A549 (cell line): ENCODE data around the gene NSUN6. TPM values are rescaled to one million over a fixed set of nuclear protein-coding genes. Genes with fewer than 3 reads are reported as not detected.

Experiments
- ATAC-seq, 2 experiments: fragments of 200-7000 bp in 1 of 2; fragments of >200 bp in 1 of 2; cut with Nextera tagmentation in 1 of 2; cut with Tn5 transposase in 1 of 2; 3 replicates each; pipeline versions ENCODE4 v1.8.0 to v1.9.1; 2018 to 2020; ENCODE audit warnings: mild to moderate bottlenecking in 1 of 2, moderate library complexity in 1 of 2
- CTCF ChIA-PET: fragments of 300-600 bp; sonication (Branson Sonifier 250); formaldehyde crosslinking; extraction: SDS; loops from one replicate; lab custom pipeline; 2021; ENCODE audit warnings: antibody characterized with exemption, inconsistent platforms; lab: Yijun Ruan, JAX
- POLR2A ChIA-PET: fragments of 350-600 bp; formaldehyde crosslinking; extraction: SDS; loops from one replicate; lab custom pipeline; 2021; ENCODE audit warnings: antibody characterized with exemption, inconsistent platforms; lab: Yijun Ruan, JAX
- DNase-seq, 2 experiments: peaks; one replicate each; pipeline versions ENCODE4 v3.0.0 to v3.0.0-alpha.2; 2011 to 2016; ENCODE audit warnings: low read depth in 1 of 2, low spot score in 1 of 2
- FAIRE-seq: peaks from 2 replicates; lab custom pipeline; 2011; peaks lifted over from hg19 to GRCh38; lab: Jason Lieb, UNC
- H3K27ac ChIP-seq, 2 experiments: fragments of >200 bp; sonication (Bioruptor Twin); formaldehyde crosslinking; 3 replicates each; pipeline ENCODE4 v1.5.1; 2016 to 2017
- H3K4me1 ChIP-seq: fragments of >200 bp; sonication (Bioruptor Twin); formaldehyde crosslinking; 3 replicates; pipeline ENCODE4 v1.6.1; 2016
- H3K4me2 ChIP-seq: fragments of >200 bp; sonication (Bioruptor Twin); formaldehyde crosslinking; 3 replicates; pipeline ENCODE4 v1.6.1; 2016
- H3K4me3 ChIP-seq: fragments of >200 bp; sonication (Bioruptor Twin); formaldehyde crosslinking; 3 replicates; pipeline ENCODE4 v1.5.1; 2016
- H3K9me3 ChIP-seq: fragments of >200 bp; sonication (Bioruptor Twin); formaldehyde crosslinking; 3 replicates; pipeline ENCODE4 v1.6.1; 2016
- ATOH8 ChIP-seq: fragments of 250-450 bp; sonication (Bioruptor Pico); IDR thresholded peaks from 2 replicates; pipeline ENCODE4 v1.5.0; 2020; ENCODE audit warnings: low read depth, mild to moderate bottlenecking, moderate library complexity
- CBX2 ChIP-seq: fragments of 200-600 bp; sonication (generic); IDR thresholded peaks from 2 replicates; pipeline ENCODE4 v1.6.1; 2016; ENCODE audit warnings: low read depth, mild to moderate bottlenecking, borderline replicate concordance
- CBX8 ChIP-seq: fragments of 200-600 bp; sonication (generic); IDR thresholded peaks from 2 replicates; pipeline ENCODE4 v1.6.1; 2016
- CEBPB ChIP-seq, 2 experiments: fragments of >200 bp in 1 of 2; sonication (Bioruptor Twin) in 1 of 2; formaldehyde crosslinking in 1 of 2; IDR thresholded peaks; 2 replicates each; pipeline ENCODE4 v1.6.1; 2012 to 2016
- EHF ChIP-seq: fragments of 250-450 bp; sonication (Bioruptor Pico); IDR thresholded peaks from 2 replicates; pipeline ENCODE4 v1.5.0; 2020; ENCODE audit warnings: mild to moderate bottlenecking
- EHMT2 ChIP-seq: fragments of 200-600 bp; sonication (generic); IDR thresholded peaks from 2 replicates; pipeline ENCODE4 v1.6.1; 2016; ENCODE audit warnings: antibody characterized with exemption, low read depth, mild to moderate bottlenecking, moderate library complexity
- ELK1 ChIP-seq: fragments of 150-350 bp; IDR thresholded peaks from 2 replicates; pipeline ENCODE4 v1.6.1; 2014; ENCODE audit warnings: low read depth, mild to moderate bottlenecking, low read length
- EP300 ChIP-seq, 2 experiments: fragments of >200 bp; sonication (Bioruptor Twin); formaldehyde crosslinking; IDR thresholded peaks; 2 replicates in 1 of 2; 3 replicates in 1 of 2; pipeline ENCODE4 v1.6.1; 2016 to 2017
- ESRRA ChIP-seq: fragments of 150-350 bp; IDR thresholded peaks from 2 replicates; pipeline ENCODE4 v1.6.1; 2014; ENCODE audit warnings: mild to moderate bottlenecking, low read length, borderline replicate concordance
- HDAC2 ChIP-seq: fragments of 200-600 bp; sonication (generic); IDR thresholded peaks from 2 replicates; pipeline ENCODE4 v1.6.1; 2016
- HOXB5 ChIP-seq: fragments of 250-450 bp; sonication (Bioruptor Pico); IDR thresholded peaks from 2 replicates; pipeline ENCODE4 v1.5.0; 2020; ENCODE audit warnings: mild to moderate bottlenecking, moderate library complexity
- NFE2L2 ChIP-seq: fragments of 150-350 bp; conservative IDR thresholded peaks from 2 replicates; pipeline ENCODE4 v1.6.1; 2014; ENCODE audit warnings: low read length
- NR3C1 ChIP-seq: fragments of >200 bp; sonication (Bioruptor Twin); formaldehyde crosslinking; IDR thresholded peaks from 3 replicates; pipeline ENCODE4 v1.6.1; 2017
- PHF8 ChIP-seq: fragments of 200-600 bp; sonication (generic); IDR thresholded peaks from 2 replicates; pipeline ENCODE4 v1.6.1; 2016; ENCODE audit warnings: low read depth, mild to moderate bottlenecking, antibody characterized with exemption, moderate library complexity, borderline replicate concordance
- POLR2A ChIP-seq: IDR thresholded peaks from 2 replicates; pipeline ENCODE4 v1.6.1; 2012; ENCODE audit warnings: mild to moderate bottlenecking, low read length
- POLR2AphosphoS2 ChIP-seq: conservative IDR thresholded peaks from 2 replicates; pipeline ENCODE4 v1.6.1; 2012; ENCODE audit warnings: low read length, improper control_type of control experiment, inconsistent platforms
- RAD21 ChIP-seq, 2 experiments: fragments of >200 bp in 1 of 2; sonication (Bioruptor Twin) in 1 of 2; formaldehyde crosslinking in 1 of 2; IDR thresholded peaks in 1 of 2; conservative IDR thresholded peaks in 1 of 2; 2 replicates in 1 of 2; 3 replicates in 1 of 2; pipeline ENCODE4 v1.6.1; 2012 to 2018; ENCODE audit warnings: inconsistent platforms in 1 of 2
- RARB ChIP-seq: fragments of 250-450 bp; sonication (Bioruptor Pico); IDR thresholded peaks from 2 replicates; pipeline ENCODE4 v1.8.0; 2021; ENCODE audit warnings: mild to moderate bottlenecking, moderate library complexity
- RCOR1 ChIP-seq: fragments of 150-350 bp; IDR thresholded peaks from 2 replicates; pipeline ENCODE4 v1.6.1; 2014; ENCODE audit warnings: antibody characterized with exemption, low read length, low read depth
- REST ChIP-seq: fragments of 200-600 bp; sonication (generic); IDR thresholded peaks from 2 replicates; pipeline ENCODE4 v1.6.1; 2016; ENCODE audit warnings: antibody characterized with exemption, mild to moderate bottlenecking, moderate library complexity
- RNF2 ChIP-seq: fragments of 200-600 bp; sonication (generic); IDR thresholded peaks from 2 replicates; pipeline ENCODE4 v1.6.1; 2016; ENCODE audit warnings: low read depth, mild to moderate bottlenecking, antibody characterized with exemption, moderate library complexity, borderline replicate concordance
- SMC3 ChIP-seq: fragments of >200 bp; sonication (Bioruptor Twin); formaldehyde crosslinking; IDR thresholded peaks from 3 replicates; pipeline ENCODE4 v1.6.1; 2018; ENCODE audit warnings: inconsistent platforms
- SREBF2 ChIP-seq: fragments of 450-650 bp; IDR thresholded peaks from 2 replicates; pipeline ENCODE4 v1.6.1; 2014; ENCODE audit warnings: mild to moderate bottlenecking, moderate library complexity
- TFCP2L1 ChIP-seq: fragments of 250-450 bp; sonication (Bioruptor Pico); IDR thresholded peaks from 2 replicates; pipeline ENCODE4 v1.5.0; 2021; ENCODE audit warnings: mild to moderate bottlenecking
- ZC3H11A ChIP-seq: fragments of 450-650 bp; IDR thresholded peaks from 2 replicates; pipeline ENCODE4 v1.6.1; 2014; ENCODE audit warnings: antibody characterized with exemption, mild to moderate bottlenecking
- ZNF302 ChIP-seq: fragments of 250-450 bp; sonication (Bioruptor Pico); IDR thresholded peaks from 2 replicates; pipeline ENCODE4 v1.9.0; 2021; ENCODE audit warnings: inconsistent platforms, mild to moderate bottlenecking, moderate library complexity
- ZSCAN20 ChIP-seq: fragments of 250-450 bp; sonication (Bioruptor Pico); IDR thresholded peaks from 2 replicates; pipeline ENCODE4 v1.8.0; 2022; ENCODE audit warnings: mild to moderate bottlenecking, moderate library complexity
- WGBS: methylation state at CpG from one replicate; pipeline ENCODE4 v1.1.6; 2017; ENCODE audit errors: missing lambda C conversion rate; 5-methylcytosine and 5-hydroxymethylcytosine counted together
- polyA plus RNA-seq, 4 experiments: library from polyadenylated mRNA; depleted of rRNA in 3 of 4; stranded (reverse); fragments of >200 nt; fragmentation: RNase III in 1 of 4; extraction: RNeasy Plus Mini Kit Qiagen cat#74134 plus additional on column Dnase treatment in 1 of 4; gene quantifications; 2 replicates in 3 of 4; 3 replicates in 1 of 4; pipeline ENCODE4 v1.2.3, GENCODE V29; 2011 to 2017
- TF ChIP-seq, protein P1 (sequence below): fragments of 450-650 bp; IDR thresholded peaks from 2 replicates; pipeline ENCODE4 v1.6.1; 2014; ENCODE audit warnings: antibody characterized with exemption
- TF ChIP-seq, protein P2 (sequence below): IDR thresholded peaks from 2 replicates; pipeline ENCODE4 v1.6.1; 2012
- TF ChIP-seq, protein P3 (sequence below): fragments of >200 bp; sonication (Bioruptor Twin); formaldehyde crosslinking; IDR thresholded peaks from 3 replicates; pipeline ENCODE4 v1.6.1; 2016
- TF ChIP-seq, protein P4 (sequence below): fragments of >200 bp; sonication (Bioruptor Twin); formaldehyde crosslinking; IDR thresholded peaks from 2 replicates; pipeline ENCODE4 v1.6.1; 2016
- TF ChIP-seq, protein P5 (sequence below): IDR thresholded peaks from 2 replicates; pipeline ENCODE4 v1.6.1; 2012

Gene NSUN6
- polyA plus RNA-seq, 2 of the 4 experiments (the other 2 are of a cell fraction), result 6.5 to 14.7 TPM

- Histone ChIP-seq H3K4me2 (peak within 1 kb of the TSS; percentile 91), H3K27ac (peak within 1 kb of the TSS; percentile 95 to 96), H3K4me3 (peak within 1 kb of the TSS; percentile 98), H3K9me3 (no peaks in the 10 kb centered on the region), H3K4me1 (peaks cover 25% of the 10 kb centered on the region)
- DNase-seq (peak; percentile 88 to 98), ATAC-seq (peak; percentile 95 to 99), FAIRE-seq (no peak)
- ChIA-PET CTCF (interaction anchor here (0.6 kb wide), 2 partner anchors 9 to 528 kb away, joined by 3 read pairs; no protein-coding TSS in a partner anchor), POLR2A (interaction anchor here (0.5 to 1.4 kb wide), 15 partner anchors 8 to 1743 kb away, joined by 3 to 8 read pairs (median 3); partner anchors contain the start of genes HACD1 and STAM)
- WGBS, result 3% methylated on average over 37 of the region's 72 CpGs
- no peak for TF ChIP-seq ELK1
- peak; percentile 51 for TF ChIP-seq POLR2A
- TF ChIP-seq ZC3H11A, result no peak
- TF ChIP-seq NR3C1, result no peak
- TF ChIP-seq ZSCAN20 (CRISPR knock-in tag), result no peak
- TF ChIP-seq, protein P1, sequence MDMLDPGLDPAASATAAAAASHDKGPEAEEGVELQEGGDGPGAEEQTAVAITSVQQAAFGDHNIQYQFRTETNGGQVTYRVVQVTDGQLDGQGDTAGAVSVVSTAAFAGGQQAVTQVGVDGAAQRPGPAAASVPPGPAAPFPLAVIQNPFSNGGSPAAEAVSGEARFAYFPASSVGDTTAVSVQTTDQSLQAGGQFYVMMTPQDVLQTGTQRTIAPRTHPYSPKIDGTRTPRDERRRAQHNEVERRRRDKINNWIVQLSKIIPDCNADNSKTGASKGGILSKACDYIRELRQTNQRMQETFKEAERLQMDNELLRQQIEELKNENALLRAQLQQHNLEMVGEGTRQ, result no peak
- TF ChIP-seq SMC3, result 0 out of 3 replicates have a peak, but pooled peaks have one; percentile 8
- TF ChIP-seq ESRRA, result no peak
- no peak for TF ChIP-seq NFE2L2
- peak; percentile 86 for TF ChIP-seq PHF8
- no peak for TF ChIP-seq EHMT2
- TF ChIP-seq, protein P2, sequence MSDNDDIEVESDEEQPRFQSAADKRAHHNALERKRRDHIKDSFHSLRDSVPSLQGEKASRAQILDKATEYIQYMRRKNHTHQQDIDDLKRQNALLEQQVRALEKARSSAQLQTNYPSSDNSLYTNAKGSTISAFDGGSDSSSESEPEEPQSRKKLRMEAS, result peak; percentile 67; the same call in 1 of the 2 replicates
- TF ChIP-seq, protein P3, sequence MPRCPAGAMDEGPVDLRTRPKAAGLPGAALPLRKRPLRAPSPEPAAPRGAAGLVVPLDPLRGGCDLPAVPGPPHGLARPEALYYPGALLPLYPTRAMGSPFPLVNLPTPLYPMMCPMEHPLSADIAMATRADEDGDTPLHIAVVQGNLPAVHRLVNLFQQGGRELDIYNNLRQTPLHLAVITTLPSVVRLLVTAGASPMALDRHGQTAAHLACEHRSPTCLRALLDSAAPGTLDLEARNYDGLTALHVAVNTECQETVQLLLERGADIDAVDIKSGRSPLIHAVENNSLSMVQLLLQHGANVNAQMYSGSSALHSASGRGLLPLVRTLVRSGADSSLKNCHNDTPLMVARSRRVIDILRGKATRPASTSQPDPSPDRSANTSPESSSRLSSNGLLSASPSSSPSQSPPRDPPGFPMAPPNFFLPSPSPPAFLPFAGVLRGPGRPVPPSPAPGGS, result peak; percentile 80; the same call in 2 of the 3 replicates
- no peak for TF ChIP-seq TFCP2L1
- TF ChIP-seq RNF2, result no peak
- TF ChIP-seq POLR2AphosphoS2, result no peak
- no peak for TF ChIP-seq CEBPB (IDR thresholded peaks at IDR 0.05)
- TF ChIP-seq, protein P4, sequence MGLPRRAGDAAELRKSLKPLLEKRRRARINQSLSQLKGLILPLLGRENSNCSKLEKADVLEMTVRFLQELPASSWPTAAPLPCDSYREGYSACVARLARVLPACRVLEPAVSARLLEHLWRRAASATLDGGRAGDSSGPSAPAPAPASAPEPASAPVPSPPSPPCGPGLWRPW, result no peak
- TF ChIP-seq EHF (CRISPR knock-in tag), result no peak
- no peak for TF ChIP-seq CBX8
- TF ChIP-seq REST, result no peak
- TF ChIP-seq SREBF2, result no peak
- TF ChIP-seq EP300 (IDR thresholded peaks at IDR 0.05), result no peak
- no peak for TF ChIP-seq ZNF302
- no peak for TF ChIP-seq CBX2
- peak; percentile 45; the same call in 1 of the 2 replicates for TF ChIP-seq HOXB5 (CRISPR knock-in tag)
- TF ChIP-seq RAD21 (conservative IDR thresholded peaks at IDR 0.05 in 1 of 2, IDR thresholded peaks at IDR 0.05 in 1 of 2), result no peak; a peak in 1 of 5 replicates
- no peak for TF ChIP-seq RARB (CRISPR knock-in tag)
- TF ChIP-seq, protein P5, sequence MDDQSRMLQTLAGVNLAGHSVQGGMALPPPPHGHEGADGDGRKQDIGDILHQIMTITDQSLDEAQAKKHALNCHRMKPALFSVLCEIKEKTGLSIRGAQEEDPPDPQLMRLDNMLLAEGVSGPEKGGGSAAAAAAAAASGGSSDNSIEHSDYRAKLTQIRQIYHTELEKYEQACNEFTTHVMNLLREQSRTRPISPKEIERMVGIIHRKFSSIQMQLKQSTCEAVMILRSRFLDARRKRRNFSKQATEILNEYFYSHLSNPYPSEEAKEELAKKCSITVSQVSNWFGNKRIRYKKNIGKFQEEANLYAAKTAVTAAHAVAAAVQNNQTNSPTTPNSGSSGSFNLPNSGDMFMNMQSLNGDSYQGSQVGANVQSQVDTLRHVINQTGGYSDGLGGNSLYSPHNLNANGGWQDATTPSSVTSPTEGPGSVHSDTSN, result 0 out of 2 replicates have a peak, but pooled peaks have one; percentile 32
- TF ChIP-seq ATOH8, result no peak
- TF ChIP-seq RCOR1, result no peak
- no peak for TF ChIP-seq HDAC2
Measured at GRCh38 chr10:18659125-18659818, 7.9 kb upstream of the NSUN6 start, which contains the start of gene ARL5B. Gene ARL5B (plus strand): TSS chr10:18659431. CDS start chr10:18659638, 207 bp downstream.
